Superior temporal gyrus (tissue), 1 donor: ENCODE measurements around the gene F3.
A peak's percentile ranks its signal among the peaks of the same experiment; 100 is the strongest.

ENCODE experiments used
- DNase-seq: peaks from one replicate; pipeline ENCODE4 v3.0.0-alpha.2; 2016; ENCODE audit errors: extremely low spot score

Gene F3

DNA sequence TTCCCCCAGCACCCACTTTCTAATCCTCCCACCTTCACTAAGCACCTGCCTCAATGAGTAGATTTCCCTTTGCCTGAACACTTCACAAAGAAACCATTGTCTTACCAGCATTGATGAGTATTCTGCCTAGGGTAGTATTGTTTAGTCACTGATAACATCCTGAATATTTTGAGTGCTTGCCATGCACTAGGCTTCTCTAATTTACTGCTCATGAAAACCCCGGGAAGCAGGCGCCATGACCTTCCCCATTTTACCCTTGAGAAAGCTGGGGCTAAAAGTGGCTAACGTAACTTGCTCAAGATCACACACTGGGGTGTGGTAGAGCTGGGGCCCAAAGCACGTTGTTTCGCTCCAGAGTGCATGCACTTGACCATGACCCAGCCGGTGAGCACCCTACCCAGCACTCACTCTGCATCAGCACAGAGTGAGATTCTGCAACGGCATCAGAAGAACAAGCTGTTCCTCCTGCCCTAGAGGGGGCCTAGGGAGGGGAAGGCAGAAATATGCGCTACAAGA, 10.6 kb upstream of the F3 start:
- DNase-seq: no peak

DNA sequence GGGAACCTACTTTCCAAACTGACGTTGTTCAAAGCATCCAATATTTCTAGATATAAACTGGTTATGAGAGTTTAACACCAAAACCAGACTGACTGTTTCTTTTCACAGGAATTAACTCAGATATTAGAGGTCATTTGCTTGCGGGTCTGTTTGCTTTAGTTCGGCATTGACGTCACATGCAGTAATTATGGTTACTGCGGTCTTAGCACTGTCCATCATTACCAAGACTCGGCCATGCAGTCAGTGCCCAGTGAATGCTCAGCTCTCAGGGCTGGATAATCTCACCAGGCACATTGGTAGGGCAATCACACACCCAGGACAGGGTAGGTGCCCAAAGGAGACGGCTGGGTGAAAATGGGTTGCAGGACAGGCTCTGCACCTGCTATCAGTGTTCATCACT, 9.9 kb upstream of the F3 start:
- DNase-seq: no peak

- DNase-seq: no peak
These were observed 9.3 kb upstream of the F3 start for GRCh38 chr1:94550800-94551241.

DNA sequence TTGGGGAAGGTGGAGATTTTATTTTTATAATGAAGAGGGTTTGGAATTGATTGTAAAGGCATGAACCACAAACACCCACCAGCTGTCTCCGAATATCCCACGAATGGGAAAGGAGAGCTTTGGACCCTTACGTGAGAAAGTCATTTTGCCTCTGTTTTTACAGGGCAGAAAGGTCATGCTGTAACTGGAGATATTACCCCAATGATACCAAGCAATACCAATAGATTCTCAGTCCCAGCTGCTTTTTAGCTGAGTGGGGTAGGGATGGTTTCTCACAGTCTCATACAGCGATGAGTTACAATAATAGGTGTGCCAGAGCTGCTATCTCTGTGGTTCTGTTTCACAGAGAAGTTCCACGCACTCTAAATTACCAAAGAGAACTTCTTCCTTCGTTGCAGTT, 8.8 kb upstream of the F3 start:
- no peak for DNase-seq

GRCh38 chr1:94549706-94550105, 8.1 kb upstream of the F3 start:
- no peak for DNase-seq

DNA sequence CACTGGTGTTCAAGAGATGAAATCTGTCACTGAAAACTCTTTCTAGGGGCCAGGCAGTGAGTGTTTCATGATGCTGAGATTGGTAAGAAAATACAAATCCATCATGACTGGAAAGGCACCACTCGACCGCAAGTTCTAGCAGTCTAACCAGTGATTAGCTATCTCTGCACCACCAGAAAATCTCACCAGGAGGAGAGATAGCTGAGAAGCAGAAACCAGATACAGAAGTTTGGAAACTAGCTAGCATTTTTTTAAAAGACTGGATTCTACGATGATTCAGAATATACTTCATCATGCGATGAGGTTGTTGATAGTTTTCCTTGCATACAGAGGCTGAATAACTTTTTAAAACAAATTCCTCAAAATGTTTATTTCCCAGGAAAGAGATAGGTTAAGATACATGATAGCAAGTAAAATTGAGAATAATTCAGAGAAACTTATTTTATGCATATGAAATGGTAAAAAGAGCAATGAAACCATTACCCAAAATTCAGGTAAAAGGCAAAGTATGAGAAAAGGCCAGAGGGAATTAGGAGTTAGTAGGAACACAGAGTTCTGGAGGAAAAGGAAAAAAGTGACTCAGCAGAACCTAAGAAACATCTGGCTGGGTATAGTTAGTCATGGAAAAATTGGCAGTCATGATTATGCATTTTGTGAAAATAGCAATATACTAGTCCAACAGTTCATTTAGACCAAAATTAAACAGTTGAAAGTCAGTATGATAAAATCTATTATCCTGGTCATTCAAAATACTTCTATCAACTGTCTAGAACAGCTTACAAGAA, 3.3 kb upstream of the F3 start:
- no peak for DNase-seq

DNA sequence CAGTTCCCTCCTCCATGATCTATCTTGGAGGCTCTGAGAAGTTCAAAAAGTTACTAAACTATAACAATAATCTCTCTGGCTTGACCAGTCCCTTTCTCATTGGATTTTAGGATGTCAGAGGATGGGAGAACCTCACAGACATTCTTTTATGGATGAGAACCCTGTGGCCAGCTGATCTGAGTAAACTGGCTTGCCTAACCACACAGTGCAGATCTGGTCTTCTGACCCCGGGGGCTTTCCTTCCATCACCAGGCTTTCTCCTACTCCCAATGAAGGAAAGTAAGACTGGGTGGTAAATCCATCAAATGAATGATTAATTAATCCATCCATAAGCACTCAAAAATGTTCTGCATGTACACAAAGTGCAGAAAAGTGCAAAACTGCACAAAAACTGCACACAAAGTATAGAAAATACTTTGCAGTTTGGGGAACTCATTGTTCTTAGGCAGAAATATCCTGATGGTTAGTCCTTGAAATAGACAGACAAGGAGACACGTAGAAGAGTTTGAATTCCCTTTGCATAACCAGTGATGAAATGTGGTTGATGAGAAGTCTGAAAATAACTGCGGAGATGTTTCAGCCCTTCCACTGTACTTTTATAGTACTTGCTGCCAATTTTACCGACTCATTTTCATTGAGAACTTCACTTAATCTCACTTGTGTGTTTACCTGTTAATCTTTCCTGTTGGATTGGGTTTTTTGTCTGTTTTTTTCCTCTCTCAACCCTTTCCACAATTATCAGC, 2.5 kb upstream of the F3 start:
- DNase-seq: no peak

- DNase-seq: no peak
These were observed 1.4 kb upstream of the F3 start for GRCh38 chr1:94543001-94543400.

DNA sequence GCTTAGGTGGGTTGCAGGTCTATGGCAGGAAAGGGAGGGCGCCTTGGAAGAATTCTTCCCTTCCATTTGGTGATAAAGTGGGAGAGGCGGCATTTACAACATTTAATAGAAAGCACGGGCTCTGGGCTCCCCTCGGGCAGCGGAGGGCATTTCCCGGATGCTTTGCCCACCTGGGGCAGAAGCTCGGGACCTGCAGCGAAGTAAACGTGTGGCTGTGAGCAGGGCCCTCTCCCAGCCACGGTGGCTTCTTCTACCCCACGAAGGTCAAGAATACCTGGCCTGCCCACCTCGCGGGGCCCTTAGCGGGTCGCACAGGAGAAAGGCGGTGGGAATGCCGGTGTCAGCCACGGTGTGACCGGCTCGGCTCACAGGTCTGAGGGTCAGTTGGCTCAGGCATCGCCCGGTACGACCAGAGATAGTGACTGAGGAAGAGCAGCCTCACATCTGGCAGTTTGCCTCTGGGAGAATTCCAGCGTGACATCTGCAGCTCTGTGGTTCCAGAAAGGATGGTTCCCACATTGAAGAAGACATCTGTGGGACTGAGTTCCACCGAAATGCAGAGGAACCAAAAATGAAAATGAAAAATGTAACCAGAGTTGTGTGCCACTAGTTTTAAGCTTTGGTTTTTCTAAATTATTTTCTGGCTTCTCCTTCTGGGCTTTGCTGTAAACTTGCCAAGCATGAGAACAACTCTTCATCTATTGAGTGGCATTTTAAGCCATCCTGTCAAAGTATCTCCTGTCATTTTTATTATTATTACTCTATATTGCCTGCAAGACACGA, 720 bp upstream of the F3 start:
- peak; percentile 69 for DNase-seq

- no peak for DNase-seq
These were observed 916 bp downstream of the F3 start for GRCh38 chr1:94540440-94541245.

DNA sequence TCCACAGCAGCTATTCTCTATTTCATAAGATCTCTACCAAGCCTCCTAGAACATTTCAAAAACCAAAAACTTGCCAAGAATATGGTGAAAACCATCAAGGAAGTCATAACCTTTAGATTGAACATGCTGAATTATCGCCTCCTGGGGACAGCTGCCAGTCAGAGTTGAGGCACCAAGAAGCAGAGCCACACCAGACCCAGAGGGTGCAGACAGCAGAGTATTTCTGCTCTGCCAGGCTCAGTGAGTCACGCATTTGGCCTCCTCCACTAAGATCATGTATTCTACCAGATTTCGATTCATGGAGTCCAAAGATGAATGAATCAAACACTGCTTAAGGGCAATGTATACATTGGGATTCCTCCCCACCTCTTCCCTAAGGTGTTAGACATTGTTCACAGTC, 2.1 kb downstream of the F3 start:
- DNase-seq: no peak

DNA sequence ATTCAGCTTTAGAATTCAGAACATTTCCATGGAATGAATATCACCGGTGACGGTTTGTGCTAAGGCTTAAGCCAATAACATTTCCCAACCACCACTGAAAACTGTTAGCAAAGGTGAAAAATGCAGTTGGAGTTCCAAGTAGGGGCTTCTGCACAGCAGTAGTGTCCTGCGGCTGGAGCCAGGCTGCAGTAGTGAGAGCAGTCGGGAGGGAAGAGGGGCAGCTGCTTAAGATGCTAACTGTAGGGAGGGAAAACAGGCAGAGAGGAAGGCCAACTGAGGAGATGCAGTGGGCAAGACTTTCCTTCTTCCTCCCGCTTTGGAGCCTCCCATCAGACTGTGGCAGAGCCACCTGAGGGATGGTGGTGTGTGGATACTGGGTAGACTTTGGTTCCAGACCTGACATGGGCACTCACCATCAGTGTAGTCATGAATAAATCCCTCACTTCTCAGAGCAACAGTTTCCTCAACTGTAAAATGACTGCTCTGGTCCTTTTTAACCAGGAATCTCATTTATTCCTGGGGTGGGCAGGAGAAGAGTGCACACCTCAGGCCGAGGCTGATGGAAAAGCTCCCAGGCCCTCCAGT, 3.2 kb downstream of the F3 start:
- no peak for DNase-seq

GRCh38 chr1:94537254-94537653, 4.3 kb downstream of the F3 start:
- no peak for DNase-seq

- no peak for DNase-seq
These were observed 5.7 kb downstream of the F3 start for GRCh38 chr1:94535879-94536278.

DNA sequence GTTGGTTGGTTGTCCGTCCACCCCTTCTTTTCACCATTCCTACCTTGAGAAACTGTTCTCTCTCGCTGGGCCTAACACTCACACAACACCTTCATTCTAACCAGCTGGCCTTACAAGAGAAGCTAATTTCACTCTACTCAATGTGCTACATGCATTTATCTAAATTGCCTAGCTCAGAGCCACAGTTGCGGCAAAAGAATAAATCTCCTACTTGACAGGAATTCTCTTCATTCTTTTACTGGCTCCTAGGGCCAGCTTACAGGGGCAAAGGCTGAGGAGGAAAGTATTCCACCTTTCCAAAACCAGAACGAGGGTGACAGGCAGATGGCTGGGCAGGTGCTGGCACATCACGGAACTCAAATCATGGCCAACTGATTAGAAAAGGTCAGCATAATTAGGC, 6.5 kb downstream of the F3 start:
- DNase-seq: no peak

- DNase-seq: no peak
These were observed 9.5 kb downstream of the F3 start for GRCh38 chr1:94532077-94532476.

DNA sequence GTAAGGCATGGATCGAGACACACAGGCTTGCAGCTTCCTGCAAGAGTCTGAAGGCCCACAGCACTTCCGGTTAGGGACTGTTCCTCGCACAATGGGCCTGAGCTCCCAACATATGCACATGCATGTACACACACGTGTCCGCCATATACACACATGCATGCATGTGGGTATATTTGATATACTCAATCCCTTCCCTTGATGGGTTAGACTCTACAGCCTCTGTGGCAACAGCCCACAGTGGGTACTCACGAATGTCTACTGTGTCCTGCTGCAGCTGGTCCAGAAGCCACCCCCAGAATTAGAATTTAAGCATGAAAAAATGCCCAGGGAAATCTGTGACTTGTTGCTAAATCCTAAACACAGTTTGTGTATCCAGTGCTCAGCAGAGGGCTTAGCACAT, 9.9 kb downstream of the F3 start:
- DNase-seq: no peak

GRCh38 chr1:94530373-94530878, 11.1 kb downstream of the F3 start:
- DNase-seq: no peak

GRCh38 chr1:94529416-94529815, 12.1 kb downstream of the F3 start:
- DNase-seq: no peak

GRCh38 chr1:94528826-94529225, 12.7 kb downstream of the F3 start:
- DNase-seq: no peak

GRCh38 chr1:94528299-94528698, 13.3 kb downstream of the F3 start:
- DNase-seq: peak; percentile 62
